Measurements from ENCODE around the gene B4GALNT3.

Gene B4GALNT3

GRCh38 chr12:578748-579419 is 119.1 kb downstream of the B4GALNT3 start:
- DNase-seq: no peak

- no peak for DNase-seq
These were observed 119.8 kb downstream of the B4GALNT3 start for GRCh38 chr12:579420-580110.

- no peak for DNase-seq
These were observed 121.1 kb downstream of the B4GALNT3 start for GRCh38 chr12:580813-581212.

DNA sequence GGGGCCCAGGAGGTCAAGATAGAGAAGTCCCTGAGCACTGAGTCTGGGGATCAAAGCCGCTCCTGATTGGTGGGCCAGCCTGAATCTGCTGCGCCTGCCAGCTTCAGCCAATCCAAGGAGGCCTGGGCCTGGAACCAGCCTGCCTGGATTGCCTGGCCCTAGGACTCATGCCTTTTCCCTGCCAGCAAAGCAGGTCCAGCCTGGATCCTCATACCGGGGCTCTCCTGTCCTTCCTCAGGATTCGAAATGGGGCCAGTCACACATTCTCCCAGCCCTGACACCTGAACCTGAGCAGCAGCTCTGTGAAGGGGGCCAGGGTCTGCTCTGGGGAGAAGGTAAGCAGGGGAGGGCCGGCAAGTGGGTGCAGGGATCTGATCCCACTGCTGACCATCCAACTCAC is 121.6 kb downstream of the B4GALNT3 start:
- DNase-seq: no peak

- DNase-seq: no peak
These were observed 122.0 kb downstream of the B4GALNT3 start for GRCh38 chr12:581746-582145.

- DNase-seq: no peak
These were observed 123.6 kb downstream of the B4GALNT3 start for GRCh38 chr12:583251-583869.

DNA sequence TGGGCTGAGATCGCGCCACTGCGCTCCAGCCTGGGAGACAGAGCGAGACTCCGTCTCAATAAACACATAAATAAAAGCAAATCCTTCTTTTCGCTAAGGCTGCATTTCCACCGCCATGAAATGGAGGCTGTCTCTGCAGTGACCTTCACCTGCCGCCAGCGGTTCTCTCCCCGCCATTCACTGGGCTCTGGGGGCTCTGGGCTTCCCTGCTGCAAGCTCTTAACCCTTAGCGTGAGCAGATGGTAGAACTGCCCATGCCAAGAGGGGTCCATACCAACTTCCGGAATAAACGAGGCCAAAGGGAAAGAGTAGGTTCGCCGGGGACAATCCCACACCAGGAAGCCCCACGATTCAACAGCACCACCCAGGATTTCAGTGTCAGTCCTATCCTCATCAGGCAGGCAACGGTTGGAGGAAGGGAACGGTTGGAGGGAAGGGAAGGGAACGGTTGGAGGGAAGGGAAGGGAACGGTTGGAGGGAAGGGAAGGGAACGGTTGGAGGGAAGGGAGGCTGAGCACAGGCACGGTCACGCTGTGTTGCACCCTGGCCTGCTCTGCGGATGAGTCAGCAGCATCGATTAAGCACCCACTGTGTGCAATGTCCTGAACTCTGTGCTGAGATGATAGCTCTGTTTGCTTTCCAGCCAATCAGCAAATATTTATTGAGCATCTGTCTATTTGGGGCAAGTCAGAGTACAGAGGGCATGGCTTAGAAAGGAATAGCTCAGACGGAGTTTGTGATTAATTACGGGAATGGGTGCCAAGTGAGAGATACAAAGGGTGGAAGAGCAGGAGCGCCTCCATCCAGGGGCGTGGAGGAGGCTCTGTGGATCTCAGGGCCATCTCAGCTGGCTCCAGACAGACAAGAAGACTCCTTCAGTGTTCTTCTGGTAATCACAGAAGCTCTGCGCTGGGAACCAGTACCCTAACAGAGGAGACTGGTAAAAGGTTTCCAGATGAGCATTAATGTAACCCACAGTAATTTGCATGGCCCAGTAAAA is 125.6 kb downstream of the B4GALNT3 start:
- no peak for DNase-seq

DNA sequence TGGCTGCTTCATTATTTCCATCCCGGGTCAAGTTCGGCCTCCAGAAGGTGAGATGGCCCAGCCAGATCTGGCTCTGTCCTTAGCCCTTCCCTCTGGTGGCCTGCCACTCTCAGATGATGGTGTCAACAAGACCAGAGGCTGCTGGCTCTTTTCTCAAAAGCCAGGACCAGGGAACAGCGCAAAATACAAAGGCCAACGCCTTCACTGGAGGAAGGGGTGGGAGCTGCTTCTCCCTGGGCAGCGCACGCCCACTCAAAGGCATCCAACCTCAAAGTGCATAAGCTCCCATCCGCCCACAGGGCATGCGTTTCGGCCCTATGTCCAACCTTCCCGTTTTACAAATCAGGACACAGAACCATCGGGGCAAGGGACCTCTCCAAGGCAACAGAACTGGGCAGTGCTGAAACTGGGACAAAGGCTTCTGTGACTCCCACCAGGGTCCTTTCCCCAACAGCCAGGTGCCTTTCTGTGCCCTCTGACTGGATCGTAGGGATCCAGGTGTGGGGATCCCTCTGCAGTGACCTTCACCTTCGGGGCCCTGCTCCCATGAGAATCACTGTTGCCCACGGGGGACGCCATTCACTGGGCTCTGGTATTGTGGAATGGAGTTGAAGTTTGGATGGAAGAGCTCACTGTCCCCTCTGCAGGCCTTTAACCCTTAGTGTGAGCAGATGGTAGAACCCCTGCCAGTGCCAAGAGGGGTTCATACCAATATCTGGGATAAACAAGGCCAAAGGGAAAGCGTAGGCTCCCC is 126.8 kb downstream of the B4GALNT3 start:
- DNase-seq: no peak

DNA sequence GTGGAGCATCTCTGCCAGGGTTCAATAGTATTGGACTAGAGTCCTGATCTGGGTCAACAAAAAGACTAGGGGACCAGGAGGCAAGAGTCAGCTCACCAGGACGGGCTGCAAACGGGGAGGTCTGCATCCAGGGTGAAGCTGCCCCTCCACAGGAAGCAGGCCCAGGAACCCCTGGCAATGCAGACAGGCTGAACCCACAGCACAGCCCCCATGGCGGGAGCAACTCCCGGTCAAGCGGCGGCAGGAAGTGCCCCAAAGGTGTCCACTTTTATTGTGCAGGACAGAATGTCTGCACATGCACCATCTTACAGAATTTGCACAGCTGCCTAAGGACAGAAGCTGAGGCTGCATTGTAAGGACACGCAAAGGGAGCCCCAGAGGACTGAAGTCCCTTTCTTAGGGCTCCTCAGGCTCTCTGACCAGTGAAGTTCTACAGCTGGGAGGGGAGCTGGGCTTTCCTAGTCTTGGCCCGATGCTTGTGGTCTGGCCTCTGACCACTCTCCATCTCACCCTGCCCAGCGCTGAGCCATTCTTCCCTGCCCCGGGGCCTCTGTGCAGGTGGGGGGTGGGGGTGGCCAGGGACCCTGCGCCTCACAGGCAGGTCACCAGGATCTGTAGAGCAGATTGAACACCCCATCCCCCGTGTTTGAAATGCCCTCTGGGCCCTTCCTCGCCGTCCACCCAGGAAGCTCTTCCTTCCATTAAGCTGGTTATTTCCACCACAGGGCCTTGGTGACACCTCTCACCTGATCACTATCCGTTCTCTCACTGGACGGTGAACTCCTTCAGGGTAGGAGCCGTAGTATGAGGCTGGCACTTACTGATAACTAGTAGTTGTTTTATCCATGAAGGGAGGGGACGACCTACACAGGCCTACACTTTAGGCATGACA is 127.6 kb downstream of the B4GALNT3 start:
- no peak for DNase-seq

GRCh38 chr12:588024-588322 is 128.2 kb downstream of the B4GALNT3 start:
- no peak for DNase-seq

GRCh38 chr12:588646-589045 is 128.9 kb downstream of the B4GALNT3 start:
- no peak for DNase-seq

DNA sequence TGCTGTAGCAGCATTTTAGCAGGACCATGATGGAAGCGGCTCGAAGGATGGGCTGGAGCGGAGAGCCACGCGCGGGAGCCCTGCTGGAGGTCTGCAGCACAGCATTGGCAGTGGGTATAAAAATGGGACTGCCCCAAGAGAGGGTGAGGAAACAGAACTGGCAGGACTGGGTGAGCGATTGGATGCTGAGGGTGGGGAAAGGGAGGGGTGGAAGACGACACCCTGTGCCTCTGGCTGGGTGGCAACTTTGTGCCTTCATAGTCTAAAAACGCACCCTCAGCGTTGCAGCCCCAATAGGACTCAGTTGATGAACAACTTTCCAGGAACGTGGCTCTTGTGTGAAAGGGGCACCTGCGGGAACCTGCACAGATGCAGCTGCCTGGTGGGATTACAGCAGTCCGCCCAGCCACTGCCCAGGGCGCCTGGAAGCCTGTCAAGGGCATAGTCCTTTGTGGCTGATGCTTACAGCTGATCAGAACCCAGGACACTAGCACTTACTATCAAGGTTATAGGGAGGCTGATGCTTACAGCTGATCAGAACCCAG is 130.5 kb downstream of the B4GALNT3 start:
- no peak for DNase-seq

- DNase-seq: no peak
These were observed 131.7 kb downstream of the B4GALNT3 start for GRCh38 chr12:591167-592023.

DNA sequence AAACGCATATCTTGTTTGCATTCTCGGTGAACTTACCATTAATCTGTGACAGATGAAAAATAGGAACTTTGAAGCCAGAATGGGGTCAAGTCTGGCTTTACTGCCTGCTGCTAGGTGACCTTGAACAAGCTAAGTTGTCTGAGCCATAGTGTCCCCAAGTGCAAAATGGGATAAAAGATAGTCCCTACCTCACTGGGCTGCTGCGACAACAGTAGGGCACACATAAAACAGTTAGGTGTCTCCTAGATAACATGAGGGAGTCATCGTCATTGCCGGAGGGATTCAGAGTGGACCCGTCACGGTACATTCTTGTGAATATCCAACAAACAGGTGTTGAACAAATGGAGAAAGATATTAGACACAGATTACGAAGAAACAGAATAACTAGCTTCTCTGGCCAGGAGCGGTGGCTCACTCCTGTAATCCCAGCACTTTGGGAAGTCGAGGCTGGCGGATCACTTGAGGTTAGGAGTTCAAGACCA is 132.3 kb downstream of the B4GALNT3 start:
- DNase-seq: no peak

GRCh38 chr12:593396-594270 is 133.9 kb downstream of the B4GALNT3 start:
- DNase-seq: no peak

GRCh38 chr12:597926-598568 is 138.3 kb downstream of the B4GALNT3 start:
- no peak for DNase-seq

DNA sequence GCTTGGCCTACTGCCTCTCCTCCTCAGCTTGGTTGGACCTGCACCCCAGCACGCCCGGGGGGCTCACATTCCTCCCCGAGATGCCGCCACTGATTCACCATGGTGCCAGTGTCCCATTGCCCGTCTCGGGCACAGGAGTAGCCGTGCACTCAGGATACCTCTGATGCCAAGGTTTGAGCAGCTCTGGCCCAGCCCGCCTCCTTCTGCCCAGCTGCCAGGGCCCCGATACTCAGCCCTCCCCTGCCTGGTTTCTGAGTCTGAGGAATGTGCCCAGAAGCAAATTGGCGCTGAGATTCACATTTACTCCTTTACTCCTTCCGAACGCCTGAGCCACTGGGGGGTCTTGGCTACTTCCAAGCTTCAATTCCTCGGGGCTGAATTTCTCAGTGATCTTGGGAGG is 140.0 kb downstream of the B4GALNT3 start:
- no peak for DNase-seq

DNA sequence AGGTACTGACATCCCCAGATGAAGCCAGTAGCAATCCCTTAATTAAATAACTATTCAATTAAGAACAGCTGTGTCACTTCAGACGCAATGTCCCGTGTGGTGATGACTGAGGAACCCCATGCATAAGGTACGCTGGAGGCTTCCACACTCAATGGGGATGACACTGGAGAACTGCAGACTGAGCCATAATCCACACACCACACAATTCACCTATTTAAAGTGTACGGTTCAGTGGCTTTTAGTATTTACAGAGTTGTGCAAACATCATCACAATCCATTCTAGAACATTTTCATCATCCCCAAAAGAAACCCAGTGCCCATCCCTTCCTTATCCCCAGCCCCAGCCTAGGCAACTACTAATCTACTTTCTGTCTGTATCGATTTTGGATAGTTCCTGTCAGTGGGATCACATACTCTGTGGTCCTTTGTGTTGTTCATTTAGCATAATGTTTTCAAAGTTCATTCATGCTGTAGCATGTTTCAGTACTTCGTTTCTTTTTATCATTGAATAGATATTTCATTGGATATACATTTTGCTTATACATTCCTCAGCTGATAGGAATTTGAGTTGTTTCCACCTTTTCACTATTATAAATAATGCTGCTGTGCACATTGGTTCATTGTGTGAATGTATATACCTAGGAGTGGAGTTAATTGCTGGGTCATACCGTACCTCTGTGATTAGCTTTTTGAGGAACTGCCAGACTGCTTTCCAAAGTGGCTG is 142.4 kb downstream of the B4GALNT3 start:
- DNase-seq: no peak

Data from activated CD4-positive, alpha-beta T cell treated with anti-CD3 and anti-CD28 coated beads, Interleukin-2, amount 50 U/mL, for 1 hour (primary cell).